HepG2 (cell line): ENCODE measurements around the gene STARD5. TPM values are rescaled to one million over a fixed set of nuclear protein-coding genes. Genes with fewer than 3 reads are reported as not detected.

Source experiments
- ATAC-seq: fragments of 200-7000 bp; cut with Tn5 transposase; 3 replicates; pipeline ENCODE4 v1.9.1; 2020; ENCODE audit warnings: mild to moderate bottlenecking, moderate library complexity
- BruUV-seq: library from RNA; stranded (reverse); fragments of 400-500 nt; replicated peaks from 2 replicates; lab custom pipeline; 2021; lab: Mats Ljungman, UMichigan
- CTCF ChIA-PET: fragments of 300-600 bp; formaldehyde crosslinking; extraction: SDS; loops from one replicate; lab custom pipeline; 2021; ENCODE audit warnings: low total read pairs, inconsistent platforms, low intra/inter-chr PET ratio; lab: Yijun Ruan, JAX
- POLR2A ChIA-PET: fragments of 350-600 bp; sonication (Branson Sonifier 250); formaldehyde crosslinking; loops from one replicate; lab custom pipeline; 2020; ENCODE audit warnings: antibody characterized with exemption, inconsistent platforms; lab: Yijun Ruan, JAX
- DNase-seq: peaks from one replicate; pipeline ENCODE4 v3.0.0-alpha.2; 2015; ENCODE audit warnings: low spot score
- FAIRE-seq: peaks from 3 replicates; lab custom pipeline; 2011; peaks lifted over from hg19 to GRCh38; lab: Jason Lieb, UNC
- H2AFZ ChIP-seq: one replicate; pipeline ENCODE4 v1.6.1; 2011; ENCODE audit warnings: low read length, inconsistent platforms
- H3K27ac ChIP-seq: fragments of 300-600 bp; 3 replicates; pipeline ENCODE4 v1.8.0; 2011; ENCODE audit warnings: mixed run types, mild to moderate bottlenecking, mixed read lengths, low read length, inconsistent platforms; ENCODE audit not compliant: insufficient read depth; ENCODE audit errors: extremely low read length
- H3K27me3 ChIP-seq, 2 experiments: fragments of 200-600 bp in 1 of 2; 2 replicates in 1 of 2; 3 replicates in 1 of 2; pipeline versions ENCODE4 v1.6.0 to v1.8.0; 2011; ENCODE audit warnings: low read length in 2 of 2, mild to moderate bottlenecking in 2 of 2, moderate library complexity in 2 of 2, inconsistent platforms in 1 of 2; ENCODE audit not compliant: insufficient read depth in 2 of 2, control insufficient read depth in 1 of 2
- H3K36me3 ChIP-seq, 2 experiments: fragments of 200-600 bp in 1 of 2; replicated peaks in 1 of 2; 2 replicates in 1 of 2; 3 replicates in 1 of 2; pipeline versions ENCODE4 v1.5.1 to v1.8.0; 2011; ENCODE audit warnings: low read length in 2 of 2, inconsistent platforms in 1 of 2; ENCODE audit not compliant: insufficient read depth in 2 of 2, control insufficient read depth in 1 of 2
- H3K4me1 ChIP-seq: 2 replicates; pipeline ENCODE4 v1.5.1; 2012; ENCODE audit warnings: low read length, inconsistent platforms; ENCODE audit not compliant: insufficient read depth
- H3K4me2 ChIP-seq: 2 replicates; pipeline ENCODE4 v1.6.0; 2011; ENCODE audit warnings: low read depth, low read length, inconsistent platforms
- H3K4me3 ChIP-seq, 3 experiments: fragments of 200-600 bp in 1 of 3; sonication (generic), shearing (Covaris generic) in 1 of 3; replicated peaks in 1 of 3; 2 replicates each; pipeline ENCODE4 v1.5.1; 2011 to 2016; ENCODE audit warnings: low read length in 3 of 3, inconsistent platforms in 2 of 3, low read depth in 2 of 3, mild to moderate bottlenecking in 2 of 3, control low read depth in 1 of 3, mixed read lengths in 1 of 3; ENCODE audit not compliant: insufficient read depth in 1 of 3
- H3K79me2 ChIP-seq: one replicate; pipeline ENCODE4 v1.6.1; 2011; ENCODE audit warnings: low read length, inconsistent platforms; ENCODE audit not compliant: insufficient read depth
- H3K9ac ChIP-seq: 2 replicates; pipeline ENCODE4 v1.6.0; 2011; ENCODE audit warnings: mild to moderate bottlenecking, low read depth, low read length, inconsistent platforms; ENCODE audit not compliant: insufficient read depth
- H3K9me3 ChIP-seq: 2 replicates; pipeline ENCODE4 v1.5.1; 2012; ENCODE audit warnings: mild to moderate bottlenecking, low read length
- H4K20me1 ChIP-seq: 2 replicates; pipeline ENCODE4 v1.6.0; 2011; ENCODE audit warnings: inconsistent platforms, mild to moderate bottlenecking, low read length, moderate library complexity; ENCODE audit not compliant: insufficient read depth
- ADNP ChIP-seq: sonication (generic); formaldehyde crosslinking; IDR thresholded peaks from 2 replicates; pipeline ENCODE4 v1.4.0; 2020; ENCODE audit warnings: missing genetic modification reagents
- ATF3 ChIP-seq: sonication (generic); formaldehyde crosslinking; IDR thresholded peaks from 2 replicates; pipeline ENCODE4 v1.4.0; 2020; ENCODE audit warnings: missing genetic modification reagents
- HOXA5 ChIP-seq: sonication (generic); formaldehyde crosslinking; IDR thresholded peaks from 2 replicates; pipeline ENCODE4 v1.4.0; 2020; ENCODE audit warnings: missing genetic modification reagents
- JUNB ChIP-seq: sonication (generic); formaldehyde crosslinking; IDR thresholded peaks from 2 replicates; pipeline ENCODE4 v1.8.0; 2022; ENCODE audit warnings: missing genetic modification reagents, mild to moderate bottlenecking, borderline replicate concordance
- MTF2 ChIP-seq: sonication (generic); formaldehyde crosslinking; IDR thresholded peaks from 2 replicates; pipeline ENCODE4 v1.5.0; 2020; ENCODE audit warnings: missing genetic modification reagents, borderline replicate concordance
- NFKB2 ChIP-seq: sonication (generic); formaldehyde crosslinking; IDR thresholded peaks from 2 replicates; pipeline ENCODE4 v1.4.0; 2020; ENCODE audit warnings: missing genetic modification reagents, borderline replicate concordance
- NFRKB ChIP-seq: fragments of 450-650 bp; IDR thresholded peaks from 2 replicates; pipeline ENCODE4 v1.6.1; 2017
- NR2F1 ChIP-seq, 2 experiments: fragments of 450-650 bp in 1 of 2; formaldehyde crosslinking in 1 of 2; IDR thresholded peaks; 2 replicates each; pipeline versions ENCODE4 v1.5.0 to v1.6.1; 2016 to 2020; ENCODE audit warnings: mild to moderate bottlenecking in 1 of 2, missing compliant biosample characterization in 1 of 2, missing genetic modification reagents in 1 of 2, moderate library complexity in 1 of 2
- PPARG ChIP-seq: conservative IDR thresholded peaks from 2 replicates; pipeline ENCODE4 v1.6.1; 2016; ENCODE audit warnings: missing biosample characterization, missing genetic modification reagents
- PTBP1 ChIP-seq: fragments of 200-400 bp; formaldehyde crosslinking; IDR thresholded peaks from 2 replicates; pipeline ENCODE4 v1.6.1; 2018; ENCODE audit warnings: low read length, low read depth; ENCODE audit not compliant: poor library complexity, severe bottlenecking
- SALL2 ChIP-seq: sonication (generic); formaldehyde crosslinking; IDR thresholded peaks from 2 replicates; pipeline ENCODE4 v1.8.1; 2023; ENCODE audit warnings: mild to moderate bottlenecking, missing genetic modification reagents, inconsistent platforms
- SKI ChIP-seq: fragments of 450-650 bp; IDR thresholded peaks from one replicate; pipeline ENCODE4 v1.6.1; 2018; ENCODE audit warnings: mild to moderate bottlenecking; ENCODE audit not compliant: partially characterized antibody
- THAP11 ChIP-seq: IDR thresholded peaks from 2 replicates; pipeline ENCODE4 v1.6.1; 2016; ENCODE audit warnings: missing biosample characterization, missing genetic modification reagents
- ZNF431 ChIP-seq: sonication (generic); formaldehyde crosslinking; IDR thresholded peaks from 2 replicates; pipeline ENCODE4 v1.9.0; 2022; ENCODE audit warnings: missing genetic modification reagents, low read depth, mild to moderate bottlenecking, borderline replicate concordance
- ZNF879 ChIP-seq: sonication (generic); formaldehyde crosslinking; IDR thresholded peaks from 2 replicates; pipeline ENCODE4 v1.8.1; 2023; ENCODE audit warnings: missing genetic modification reagents
- WGBS: methylation state at CpG from one replicate; pipeline ENCODE4 v1.1.6; 2017; ENCODE audit warnings: low lambda C conversion rate; 5-methylcytosine and 5-hydroxymethylcytosine counted together
- in situ Hi-C: cut with HindIII; loops from 2 replicates; pipeline ENCODE4 v1.10.0; 2017; ENCODE audit warnings: low pct_unique_long_range_greater_than_20kb; ENCODE audit not compliant: extremely low pct_ligation_motif_present
- intact Hi-C: fragments of 100-400 bp; cut with micrococcal nuclease; formaldehyde crosslinking; loops from one replicate; pipeline ENCODE4 v1.10.0; 2022; ENCODE audit not compliant: unreplicated experiment
- polyA plus RNA-seq, 8 experiments: library from polyadenylated mRNA; depleted of rRNA in 3 of 8; stranded (reverse) in 7 of 8; unstranded in 1 of 8; fragments of >200 nt; fragmentation: Illumina TruSeq in 4 of 8; extraction: Trizol in 4 of 8; gene quantifications; 2 replicates each; pipeline versions ENCODE4 v1.2.1 to v1.2.3, GENCODE V29; 2011 to 2016; ENCODE audit warnings: low read depth in 4 of 8, missing spikeins in 1 of 8, mixed read lengths in 1 of 8; ENCODE audit not compliant: insufficient read depth in 1 of 8
- total RNA-seq, 5 experiments: library from RNA; depleted of rRNA; stranded (reverse); fragments of >200 nt; fragmentation: Illumina TruSeq; extraction: Trizol; gene quantifications; 2 replicates each; pipeline ENCODE4 v1.2.3, GENCODE V29; 2016; ENCODE audit warnings: low read depth in 1 of 5

Gene STARD5
- total and polyA plus RNA-seq, 2 of the 13 experiments (the other 11 are each of a cell fraction or from before 2014, with no cell fraction given), result 3.1 to 3.5 TPM

- in situ Hi-C loops (no loop called here), intact Hi-C loops (no loop called here)
- ATAC-seq (no peak), DNase-seq (no peak), FAIRE-seq (no peak)
- Histone ChIP-seq H3K4me2 (no peak overlapping the region), H4K20me1 (no peaks in the 10 kb centered on the region), H3K4me1 (no peaks in the 10 kb centered on the region), H3K9me3 (no peaks in the 10 kb centered on the region), H3K79me2 (no peaks in the 10 kb centered on the region), H3K27ac (no peak overlapping the region), H3K36me3 (no peaks in the 10 kb centered on the region), H3K27me3 (peaks cover 0 to 32% of the 10 kb centered on the region in 2 experiments; a peak in 2 of 5 replicates), H3K4me3 (no peak overlapping the region), H3K9ac (no peak overlapping the region), H2AFZ (no peak overlapping the region)
- CTCF ChIA-PET, result no interaction called here
- TF ChIP-seq PPARG (CRISPR knock-in tag), result no peak
- no peak for TF ChIP-seq NFKB2
- no peak for TF ChIP-seq ATF3 (CRISPR knock-in tag)
- no peak for TF ChIP-seq HOXA5 (CRISPR knock-in tag)
- no peak for TF ChIP-seq ADNP
- TF ChIP-seq NR2F1 (CRISPR knock-in tag; IDR thresholded peaks at IDR 0.05), result no peak
- TF ChIP-seq ZNF879 (CRISPR knock-in tag), result no peak
- no peak for TF ChIP-seq SALL2 (CRISPR knock-in tag)
- no peak for TF ChIP-seq THAP11 (CRISPR knock-in tag)
- TF ChIP-seq ZNF431 (CRISPR knock-in tag), result no peak
- no peak for TF ChIP-seq JUNB (CRISPR knock-in tag)
- TF ChIP-seq SKI, result no peak
- TF ChIP-seq MTF2, result no peak
- no peak for TF ChIP-seq PTBP1
- no peak for TF ChIP-seq NFRKB
- POLR2A ChIA-PET, result no interaction called here
- WGBS, result 26% methylated on average over 4 of the region's 6 CpGs
- BruUV-seq, result no TSS peak
These were observed 21.2 kb downstream of the STARD5 start for GRCh38 chr15:81302701-81303109.
